H1 (cell line): ENCODE results near the gene BIN2. TPM values are rescaled to one million over a fixed set of nuclear protein-coding genes. Genes with fewer than 3 reads are reported as not detected.
A peak's percentile ranks its signal among the peaks of the same experiment; 100 is the strongest.

Source experiments
- CTCF ChIA-PET: fragments of 300-600 bp; sonication (Branson Sonifier 250); formaldehyde crosslinking; loops from one replicate; lab custom pipeline; 2021; ENCODE audit not compliant: partially characterized antibody; lab: Charles Lee
- POLR2A ChIA-PET: fragments of 300-600 bp; sonication (Branson Sonifier 250); formaldehyde crosslinking; loops from one replicate; lab custom pipeline; 2021; ENCODE audit warnings: inconsistent platforms; ENCODE audit not compliant: partially characterized antibody; lab: Charles Lee
- DNase-seq, 2 experiments: peaks; one replicate each; pipeline versions ENCODE4 v3.0.0 to v3.0.0-alpha.2; 2010 to 2022; ENCODE audit warnings: low spot score in 2 of 2, low read depth in 1 of 2, mixed read lengths in 1 of 2
- FAIRE-seq: peaks from 2 replicates; lab custom pipeline; 2011; peaks lifted over from hg19 to GRCh38; lab: Jason Lieb, UNC
- H2AFZ ChIP-seq: 2 replicates; pipeline ENCODE4 v1.8.1; 2012; ENCODE audit warnings: low read length, inconsistent platforms
- H2AK5ac ChIP-seq: 2 replicates; pipeline ENCODE4 v1.6.1; 2013; ENCODE audit warnings: low read depth, low read length
- H2BK120ac ChIP-seq: replicated peaks from 2 replicates; pipeline ENCODE3; 2013; ENCODE audit warnings: low read depth, low read length, inconsistent platforms
- H2BK12ac ChIP-seq: 2 replicates; pipeline ENCODE4 v1.6.1; 2013; ENCODE audit warnings: low read depth, low read length
- H2BK15ac ChIP-seq: 2 replicates; pipeline ENCODE4 v1.6.1; 2013; ENCODE audit warnings: low read length
- H2BK20ac ChIP-seq: 2 replicates; pipeline ENCODE4 v1.6.1; 2013; ENCODE audit warnings: low read length
- H2BK5ac ChIP-seq: 2 replicates; pipeline ENCODE4 v1.6.1; 2013; ENCODE audit warnings: low read depth, low read length
- H3K14ac ChIP-seq: 2 replicates; pipeline ENCODE4 v1.6.1; 2013; ENCODE audit warnings: inconsistent platforms; ENCODE audit not compliant: insufficient read length
- H3K18ac ChIP-seq: 2 replicates; pipeline ENCODE4 v1.6.1; 2013; ENCODE audit warnings: low read length; ENCODE audit errors: extremely low read depth
- H3K23ac ChIP-seq: 2 replicates; pipeline ENCODE4 v1.6.1; 2013; ENCODE audit warnings: inconsistent platforms; ENCODE audit not compliant: insufficient read length
- H3K23me2 ChIP-seq: 2 replicates; pipeline ENCODE4 v1.6.1; 2013; ENCODE audit warnings: low read depth, low read length
- H3K27ac ChIP-seq: 2 replicates; pipeline ENCODE4 v1.6.1; 2011; ENCODE audit warnings: low read depth, low read length, inconsistent platforms
- H3K27me3 ChIP-seq, 4 experiments: replicated peaks in 1 of 4; 1 replicate in 1 of 4; 2 replicates in 3 of 4; pipeline versions ENCODE4 v1.6.1 to v1.8.1; 2011 to 2013; ENCODE audit warnings: low read length in 3 of 4, mild to moderate bottlenecking in 3 of 4, inconsistent platforms in 2 of 4, mixed read lengths in 2 of 4, moderate library complexity in 1 of 4; ENCODE audit not compliant: control insufficient read depth in 3 of 4, insufficient read depth in 3 of 4; ENCODE audit errors: extremely low read depth in 1 of 4
- H3K36me3 ChIP-seq, 4 experiments: 2 replicates each; pipeline versions ENCODE4 v1.6.1 to v1.8.1; 2011 to 2013; ENCODE audit warnings: mild to moderate bottlenecking in 4 of 4, low read length in 3 of 4, moderate library complexity in 2 of 4, control low read depth in 1 of 4, inconsistent platforms in 1 of 4; ENCODE audit not compliant: insufficient read depth in 4 of 4, control insufficient read depth in 2 of 4
- H3K4ac ChIP-seq: replicated peaks from 2 replicates; pipeline ENCODE3; 2013; ENCODE audit warnings: low read length, low read depth, mixed read lengths, inconsistent platforms; ENCODE audit not compliant: insufficient read length
- H3K4me1 ChIP-seq, 4 experiments: replicated peaks in 1 of 4; 1 replicate in 1 of 4; 2 replicates in 3 of 4; pipeline versions ENCODE4 v1.6.1 to v1.8.1; 2011 to 2013; ENCODE audit warnings: low read length in 3 of 4, inconsistent platforms in 2 of 4, mixed read lengths in 1 of 4; ENCODE audit not compliant: insufficient read depth in 4 of 4, control insufficient read depth in 3 of 4
- H3K4me2 ChIP-seq, 2 experiments: 2 replicates each; pipeline versions ENCODE4 v1.6.1 to v1.8.1; 2011 to 2013; ENCODE audit warnings: low read depth in 2 of 2, low read length in 2 of 2, control low read depth in 1 of 2, inconsistent platforms in 1 of 2, mild to moderate bottlenecking in 1 of 2; ENCODE audit not compliant: insufficient read depth in 1 of 2
- H3K4me3 ChIP-seq, 4 experiments: fragments of 200-600, 300-600 bp in 1 of 4; sonication (generic), shearing (Covaris generic), sonication (Bioruptor Twin) in 1 of 4; 2 replicates each; pipeline versions ENCODE4 v1.5.1 to v1.8.1; 2011 to 2016; ENCODE audit warnings: low read length in 4 of 4, low read depth in 3 of 4, control low read depth in 2 of 4, inconsistent platforms in 2 of 4, mild to moderate bottlenecking in 2 of 4, mixed read lengths in 1 of 4, moderate library complexity in 1 of 4; ENCODE audit not compliant: insufficient read depth in 2 of 4; ENCODE audit errors: extremely low read depth in 1 of 4
- H3K56ac ChIP-seq: replicated peaks from 2 replicates; pipeline ENCODE3; 2013; ENCODE audit warnings: low read depth, mild to moderate bottlenecking, mixed read lengths, low read length, inconsistent platforms; ENCODE audit not compliant: insufficient read length
- H3K79me1 ChIP-seq: 2 replicates; pipeline ENCODE4 v1.6.1; 2013; ENCODE audit warnings: low read depth, low read length, control low read depth
- H3K79me2 ChIP-seq, 2 experiments: 2 replicates each; pipeline versions ENCODE4 v1.6.1 to v1.8.1; 2012 to 2013; ENCODE audit warnings: low read length in 2 of 2, mild to moderate bottlenecking in 2 of 2, inconsistent platforms in 1 of 2; ENCODE audit not compliant: insufficient read depth in 2 of 2, control insufficient read depth in 1 of 2
- H3K9ac ChIP-seq, 4 experiments: replicated peaks in 1 of 4; 1 replicate in 1 of 4; 2 replicates in 3 of 4; pipeline versions ENCODE4 v1.6.1 to v1.8.1; 2011 to 2013; ENCODE audit warnings: low read depth in 3 of 4, low read length in 3 of 4, control low read depth in 2 of 4, mild to moderate bottlenecking in 2 of 4, moderate library complexity in 2 of 4, inconsistent platforms in 1 of 4; ENCODE audit errors: extremely low read depth in 1 of 4
- H3K9me3 ChIP-seq, 2 experiments: 2 replicates each; pipeline versions ENCODE4 v1.6.1 to v1.8.1; 2012 to 2013; ENCODE audit warnings: mild to moderate bottlenecking in 2 of 2, moderate library complexity in 2 of 2, control low read depth in 1 of 2, inconsistent platforms in 1 of 2, low read depth in 1 of 2, low read length in 1 of 2, mixed read lengths in 1 of 2; ENCODE audit not compliant: insufficient read depth in 2 of 2
- H4K20me1 ChIP-seq, 2 experiments: replicated peaks in 1 of 2; 2 replicates each; pipeline versions ENCODE3 to v1.8.1; 2011 to 2013; ENCODE audit warnings: inconsistent platforms in 2 of 2, low read length in 2 of 2, mild to moderate bottlenecking in 1 of 2; ENCODE audit not compliant: insufficient read depth in 2 of 2, control insufficient read depth in 1 of 2
- H4K5ac ChIP-seq: 2 replicates; pipeline ENCODE4 v1.6.1; 2013; ENCODE audit warnings: low read length, low read depth, mixed read lengths, inconsistent platforms; ENCODE audit not compliant: insufficient read length
- H4K8ac ChIP-seq: 2 replicates; pipeline ENCODE4 v1.8.0; 2013; ENCODE audit warnings: mild to moderate bottlenecking, moderate library complexity, low read length, inconsistent platforms; ENCODE audit not compliant: insufficient read depth; ENCODE audit errors: extremely low read depth
- H4K91ac ChIP-seq: replicated peaks from 2 replicates; pipeline ENCODE3; 2013; ENCODE audit warnings: low read length, mixed read lengths, inconsistent platforms; ENCODE audit not compliant: insufficient read length
- CHD2 ChIP-seq: IDR thresholded peaks from 2 replicates; pipeline ENCODE4 v1.6.1; 2012; ENCODE audit warnings: low read length, improper control_type of control experiment
- EP300 ChIP-seq, 2 experiments: IDR thresholded peaks; 1 replicate in 1 of 2; 2 replicates in 1 of 2; pipeline ENCODE4 v1.6.1; 2011 to 2012; ENCODE audit warnings: low read depth in 2 of 2, low read length in 2 of 2, mild to moderate bottlenecking in 2 of 2, borderline replicate concordance in 1 of 2, inconsistent platforms in 1 of 2, moderate library complexity in 1 of 2
- JUND ChIP-seq: IDR thresholded peaks from 2 replicates; pipeline ENCODE4 v1.6.1; 2011; ENCODE audit warnings: mild to moderate bottlenecking, improper control_type of control experiment, low read length
- KDM1A ChIP-seq: fragments of 200-600, 300-600 bp; sonication (generic); IDR thresholded peaks from 2 replicates; pipeline ENCODE4 v1.7.1; 2016; ENCODE audit warnings: mild to moderate bottlenecking, low read length, borderline replicate concordance
- MAFK ChIP-seq: IDR thresholded peaks from 2 replicates; pipeline ENCODE4 v1.6.1; 2012; ENCODE audit warnings: low read depth, mild to moderate bottlenecking, improper control_type of control experiment, low read length
- PHF8 ChIP-seq: fragments of 200-600 bp; sonication (generic); conservative IDR thresholded peaks from 2 replicates; pipeline ENCODE4 v1.7.1; 2012; ENCODE audit warnings: low read depth, mild to moderate bottlenecking, inconsistent platforms, low read length, moderate library complexity
- SP1 ChIP-seq: IDR thresholded peaks from 2 replicates; pipeline ENCODE4 v1.6.1; 2011; ENCODE audit warnings: low read depth, low read length
- TAF1 ChIP-seq: IDR thresholded peaks from 2 replicates; pipeline ENCODE4 v1.6.1; 2011; ENCODE audit warnings: mild to moderate bottlenecking, low read depth, low read length
- TCF12 ChIP-seq: IDR thresholded peaks from 2 replicates; pipeline ENCODE4 v1.6.1; 2011; ENCODE audit warnings: low read depth, mild to moderate bottlenecking, low read length
- ZNF274 ChIP-seq: IDR thresholded peaks from 2 replicates; pipeline ENCODE4 v1.7.0; 2012; ENCODE audit warnings: low read length, borderline replicate concordance; ENCODE audit errors: extremely low read depth
- WGBS, 2 experiments: shearing (Covaris generic) in 1 of 2; methylation state at CpG; one replicate each; pipeline versions ENCODE4 v1.1.6 to v1.1.7; 2013 to 2015; ENCODE audit warnings: low lambda C conversion rate in 2 of 2, mixed read lengths in 2 of 2, inconsistent platforms in 1 of 2, low coverage in 1 of 2, missing lambda C conversion rate in 1 of 2; ENCODE audit not compliant: insufficient replicate concordance in 2 of 2, insufficient coverage in 1 of 2, insufficient read length in 1 of 2; ENCODE audit errors: extremely low coverage in 1 of 2, missing lambda C conversion rate in 1 of 2; 5-methylcytosine and 5-hydroxymethylcytosine counted together
- polyA plus RNA-seq, 7 experiments: library from polyadenylated mRNA; depleted of rRNA in 3 of 7; stranded (reverse) in 5 of 7; unstranded in 2 of 7; fragments of >200 nt in 5 of 7; fragments of 200-250 nt in 2 of 7; gene quantifications; 1 replicate in 5 of 7; 2 replicates in 1 of 7; 4 replicates in 1 of 7; pipeline versions ENCODE4 v1.2.1 to v1.2.3, GENCODE V29; 2011 to 2013; ENCODE audit warnings: missing spikeins in 2 of 7, mixed read lengths in 2 of 7
- total RNA-seq: library from RNA; stranded (reverse); fragmentation: NEBNext Ultra II Directional; extraction: Animal tissue kit (Norgen Biotek cat#: 25700); gene quantifications from 2 replicates; pipeline ENCODE4 v1.2.1, GENCODE V29; 2021
- TF ChIP-seq, protein P1 (sequence below): IDR thresholded peaks from 2 replicates; pipeline ENCODE4 v1.6.1; 2011; ENCODE audit warnings: low read length, improper control_type of control experiment

Gene BIN2
- total and polyA plus RNA-seq, 2 of the 8 experiments (the other 6 are each of a cell fraction or from before 2014, with no cell fraction given), result not detected

DNA sequence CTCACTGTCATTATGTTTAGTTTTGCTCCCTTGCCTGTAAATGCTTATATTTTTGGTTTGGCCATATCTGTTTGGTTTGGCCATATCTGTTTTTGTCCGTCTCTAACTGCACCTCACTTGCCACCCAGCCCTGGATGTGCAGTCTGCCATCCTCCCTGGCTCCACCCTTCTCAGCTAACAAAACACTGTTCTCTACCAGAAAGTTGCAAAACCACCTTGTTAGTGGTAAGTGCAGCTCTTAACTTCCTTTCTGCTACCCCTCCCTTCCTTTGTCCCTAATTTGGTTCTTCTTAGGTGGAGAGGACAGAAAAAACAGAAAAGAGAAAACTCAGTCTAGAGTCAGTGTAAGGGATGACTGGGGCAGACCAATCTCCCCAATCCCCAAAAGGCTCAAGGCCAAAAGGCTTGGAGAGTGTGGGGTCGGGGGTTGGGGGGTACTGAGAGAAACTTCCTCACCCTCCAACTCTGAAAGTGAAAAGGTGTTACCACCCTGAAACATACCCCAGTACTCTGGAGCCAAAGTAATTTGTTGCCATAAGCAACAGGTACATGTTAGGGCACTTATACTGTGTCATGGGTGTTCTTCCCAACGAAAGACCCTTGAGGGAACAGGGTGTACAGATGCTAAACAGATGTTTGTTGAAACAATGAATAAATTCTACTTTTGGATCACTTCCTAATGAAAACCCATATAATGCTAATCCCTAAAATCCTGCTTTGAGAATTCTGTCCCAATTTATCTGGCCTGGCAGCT lies 5.0 kb downstream of the BIN2 start:
- H3K27me3 ChIP-seq, result no peaks in the 10 kb centered on the region; a peak in 1 of 7 replicates
- no peak overlapping the region for H3K27ac ChIP-seq
- H3K79me2 ChIP-seq, result no peaks in the 10 kb centered on the region
- H2AK5ac ChIP-seq, result no peak overlapping the region
- H3K14ac ChIP-seq, result no peak overlapping the region
- no peaks in the 10 kb centered on the region for H4K20me1 ChIP-seq
- FAIRE-seq (no peak), DNase-seq (no peak)
- peak overlapping the region; percentile 45 for H2BK12ac ChIP-seq
- no peak overlapping the region for H3K56ac ChIP-seq
- H4K5ac ChIP-seq, result no peak overlapping the region
- H3K4me3 ChIP-seq, result no peak overlapping the region
- H3K9me3 ChIP-seq, result no peaks in the 10 kb centered on the region
- H3K4ac ChIP-seq, result no peak overlapping the region
- no peak overlapping the region for H3K23ac ChIP-seq
- 84% methylated on average over 3 of the region's 3 CpGs; no CpG with 5 or more reads in 1 of the 2 experiments for WGBS, 2 experiments
- H2BK5ac ChIP-seq, result peak overlapping the region; percentile 41; the same call in 1 of the 2 replicates
- H3K18ac ChIP-seq, result no peak overlapping the region; the same call in 1 of the 2 replicates
- H2BK120ac ChIP-seq, result no peak overlapping the region
- no peaks in the 10 kb centered on the region for H3K23me2 ChIP-seq
- POLR2A ChIA-PET, result interaction anchor here (0.7 to 1.9 kb wide), 3 partner anchors 8 to 101 kb away, joined by 3 to 5 read pairs (median 4); partner anchors contain the start of gene POU6F1
- H2BK15ac ChIP-seq, result peak overlapping the region; percentile 1; the same call in 1 of the 2 replicates
- peak overlapping the region in 1 of 2 experiments; percentile 35; a peak in 2 of 4 replicates for H3K4me2 ChIP-seq
- no peak overlapping the region for H4K8ac ChIP-seq
- no peaks in the 10 kb centered on the region for H3K36me3 ChIP-seq
- peaks cover 2 to 16% (median 7%) of the 10 kb centered on the region in 4 experiments; a peak in 6 of 7 replicates for H3K4me1 ChIP-seq
- H2AFZ ChIP-seq, result peak overlapping the region; percentile 65; the same call in 1 of the 2 replicates
- no peak overlapping the region; the same call in 1 of the 2 replicates for H2BK20ac ChIP-seq
- H3K79me1 ChIP-seq, result no peaks in the 10 kb centered on the region
- no peak overlapping the region for H4K91ac ChIP-seq
- CTCF ChIA-PET, result interaction anchor here (0.7 to 3.1 kb wide), 4 partner anchors 9 to 49 kb away, joined by 3 to 11 read pairs (median 4); partner anchors contain the start of gene SMAGP
- H3K9ac ChIP-seq, result no peak overlapping the region
- TF ChIP-seq KDM1A (no peak), CHD2 (no peak), TAF1 (no peak), TCF12 (no peak), JUND (no peak), PHF8 (no peak), MAFK (no peak), SP1 (no peak), EP300 (IDR thresholded peaks at IDR 0.05; ENCODE audit: borderline replicate concordance in 1 of 2, low read depth in 2 of 2, low read length in 2 of 2) (no peak), ZNF274 (no peak)
- TF ChIP-seq, protein P1, sequence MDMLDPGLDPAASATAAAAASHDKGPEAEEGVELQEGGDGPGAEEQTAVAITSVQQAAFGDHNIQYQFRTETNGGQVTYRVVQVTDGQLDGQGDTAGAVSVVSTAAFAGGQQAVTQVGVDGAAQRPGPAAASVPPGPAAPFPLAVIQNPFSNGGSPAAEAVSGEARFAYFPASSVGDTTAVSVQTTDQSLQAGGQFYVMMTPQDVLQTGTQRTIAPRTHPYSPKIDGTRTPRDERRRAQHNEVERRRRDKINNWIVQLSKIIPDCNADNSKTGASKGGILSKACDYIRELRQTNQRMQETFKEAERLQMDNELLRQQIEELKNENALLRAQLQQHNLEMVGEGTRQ, result no peak
